AG04450 (cell line): ENCODE data around the gene LIN54. TPM values are rescaled to one million over a fixed set of nuclear protein-coding genes. Genes with fewer than 3 reads are reported as not detected.

ENCODE experiments used
- CTCF ChIA-PET: fragments of 300-600, 350-600 bp; formaldehyde crosslinking; extraction: SDS; loops from one replicate; lab custom pipeline; 2022; ENCODE audit warnings: antibody characterized with exemption, inconsistent platforms; lab: Charles Lee
- POLR2A ChIA-PET: fragments of 350-600 bp; formaldehyde crosslinking; extraction: SDS; loops from one replicate; lab custom pipeline; 2021; ENCODE audit warnings: antibody characterized with exemption, inconsistent platforms; lab: Yijun Ruan, JAX
- DNase-seq: peaks from one replicate; pipeline ENCODE4 v3.0.0-alpha.2; 2011; ENCODE audit warnings: low read depth, low spot score
- H3K27ac ChIP-seq: one replicate; pipeline ENCODE4 v1.5.1; 2012; ENCODE audit warnings: low read depth, low read length, control low read depth
- H3K27me3 ChIP-seq: one replicate; pipeline ENCODE4 v1.6.0; 2012; ENCODE audit warnings: low read length; ENCODE audit not compliant: control insufficient read depth, insufficient read depth
- H3K4me3 ChIP-seq: 2 replicates; pipeline ENCODE4 v1.5.1; 2011; ENCODE audit warnings: mild to moderate bottlenecking, low read depth, low read length, control low read depth
- H3K9me3 ChIP-seq: 2 replicates; pipeline ENCODE4 v1.5.1; 2012; ENCODE audit warnings: low read length; ENCODE audit not compliant: control insufficient read depth, insufficient read depth
- CTCF ChIP-seq: IDR thresholded peaks from 2 replicates; pipeline ENCODE4 v1.5.1; 2011; ENCODE audit warnings: low read depth, low read length, control low read depth, inconsistent platforms
- polyA plus RNA-seq: library from polyadenylated mRNA; depleted of rRNA; stranded (reverse); fragments of >200 nt; gene quantifications from 2 replicates; pipeline ENCODE4 v1.2.3, GENCODE V29; 2011

Gene LIN54
- polyA plus RNA-seq, 1 experiment, result 13.9 TPM

DNA sequence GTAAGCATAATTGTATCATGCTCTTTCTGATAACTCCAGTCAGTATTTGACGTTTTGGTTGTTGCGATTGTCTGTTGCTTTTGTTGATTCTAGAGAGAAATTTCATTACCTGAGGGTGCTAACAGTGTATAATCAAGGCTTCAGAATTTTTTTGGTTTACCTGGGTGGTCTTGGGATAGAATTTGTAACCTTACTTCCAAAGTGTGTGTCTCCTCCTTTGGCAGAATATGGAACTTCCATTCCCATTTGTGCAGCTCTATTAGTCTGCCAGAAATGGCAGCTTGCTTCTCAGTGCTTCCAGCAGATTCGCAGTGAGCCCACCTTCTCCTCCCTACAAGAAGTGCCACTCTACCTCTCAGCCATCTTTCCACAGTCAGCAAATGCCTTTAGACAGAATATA is 29.6 kb upstream of the LIN54 start:
- ChIA-PET POLR2A (no interaction called here), CTCF (interaction anchor here (0.9 to 1.0 kb wide), 2 partner anchors 18 to 220 kb away, joined by 3 to 4 read pairs; no protein-coding TSS in a partner anchor)
- H3K9me3 ChIP-seq, result no peaks in the 10 kb centered on the region
- no peaks in the 10 kb centered on the region for H3K27me3 ChIP-seq
- 0 out of 2 replicates have a peak, but pooled peaks have one; percentile 9 for TF ChIP-seq CTCF
- H3K27ac ChIP-seq, result no peak overlapping the region
- no peak for DNase-seq
- no peak overlapping the region for H3K4me3 ChIP-seq

- no peak for TF ChIP-seq CTCF
- ChIA-PET CTCF (interaction anchor here (0.5 to 2.9 kb wide), 7 partner anchors 20 to 245 kb away, joined by 3 to 17 read pairs (median 4); no protein-coding TSS in a partner anchor), POLR2A (interaction anchor here (1.2 kb wide), 1 partner anchor 247 kb away, joined by 4 read pairs; the partner anchor contains the start of gene COQ2)
- no peaks in the 10 kb centered on the region for H3K9me3 ChIP-seq
- DNase-seq, result no peak
- H3K27me3 ChIP-seq, result no peaks in the 10 kb centered on the region
- no peak overlapping the region for H3K4me3 ChIP-seq
- H3K27ac ChIP-seq, result no peak overlapping the region
Measured at GRCh38 chr4:83036991-83037665, 26.5 kb upstream of the LIN54 start.

DNA sequence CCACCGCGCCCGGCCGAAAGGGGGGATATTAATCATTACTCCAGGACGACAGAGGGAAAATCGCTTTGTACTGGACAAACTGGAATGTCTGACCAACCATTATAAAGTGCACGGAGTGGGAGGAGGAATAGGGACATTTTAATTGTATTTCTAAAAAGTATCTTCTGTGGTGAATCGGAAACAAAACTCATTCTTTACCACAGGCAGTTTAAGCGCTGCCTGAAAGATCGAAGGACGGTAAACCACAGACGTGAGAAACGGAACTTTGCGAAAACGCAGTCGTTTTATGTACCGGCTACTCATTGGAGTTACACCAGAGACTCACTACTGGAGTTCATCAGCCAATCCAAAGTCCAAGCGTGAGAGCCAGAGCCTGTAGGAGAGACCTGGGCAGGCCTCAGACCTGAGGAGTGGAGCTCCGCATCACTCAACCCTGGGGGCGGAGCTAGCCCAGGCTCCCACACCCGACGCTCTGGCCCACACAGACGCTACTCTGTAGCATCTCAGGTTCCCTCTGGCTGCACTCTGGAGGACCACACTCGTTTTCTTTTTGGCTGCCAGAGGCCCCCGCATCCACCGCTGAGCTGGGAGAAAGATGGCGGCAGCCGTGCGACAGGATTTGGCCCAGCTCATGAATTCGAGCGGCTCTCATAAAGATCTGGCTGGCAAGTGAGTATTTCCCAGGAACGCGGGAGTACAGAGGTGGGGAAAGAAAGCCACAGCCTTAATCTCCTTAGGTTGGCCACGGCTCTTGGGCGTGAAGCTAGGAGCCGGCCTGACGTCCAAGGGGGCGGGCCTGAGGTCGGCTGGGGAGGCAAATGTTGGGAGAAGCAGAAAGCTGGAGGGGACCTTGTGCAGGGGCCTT is 24.2 kb upstream of the LIN54 start, which contains the start of gene COPS4:
Gene COPS4 (plus strand): TSS at position 554 of the 865 bp plus-strand sequence. CDS start 42 bp downstream, at position 596.
- H3K4me3 ChIP-seq, result peak within 1 kb of the TSS; percentile 90
- CTCF ChIA-PET, result interaction anchor here (0.5 to 1.4 kb wide), 25 partner anchors 10 to 727 kb away, joined by 3 to 8 read pairs (median 4); partner anchors contain the start of gene LIN54
- TF ChIP-seq CTCF, result peak; percentile 59
- peak; percentile 99 for DNase-seq
- H3K9me3 ChIP-seq, result no peaks in the 10 kb centered on the region
- peaks cover 6% of the 10 kb centered on the region for H3K27me3 ChIP-seq
- POLR2A ChIA-PET, result interaction anchor here (0.5 to 1.3 kb wide), 20 partner anchors 10 to 675 kb away, joined by 3 to 33 read pairs (median 4); partner anchors contain the start of genes COQ2, HNRNPDL, LIN54 and SCD5
- peak within 1 kb of the TSS; percentile 92 for H3K27ac ChIP-seq

DNA sequence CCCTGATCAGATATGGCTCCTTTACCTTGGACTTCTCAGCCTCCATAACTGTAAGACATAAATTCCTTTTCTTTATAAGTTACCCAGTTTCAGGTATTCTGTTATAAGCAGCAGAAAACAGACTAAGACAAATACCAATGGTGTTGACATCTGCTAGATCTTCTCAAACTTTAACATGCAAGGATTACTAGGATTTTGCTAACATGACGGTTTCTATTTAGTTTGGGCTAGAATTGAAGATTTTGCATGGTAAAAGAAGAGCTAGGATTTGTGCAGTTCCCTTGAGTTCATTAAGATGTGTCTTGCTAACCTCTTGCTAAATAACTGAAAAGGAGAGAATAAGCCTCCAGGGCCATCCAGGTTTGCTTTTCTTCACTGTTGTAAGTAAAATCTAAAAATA is 19.1 kb upstream of the LIN54 start:
- POLR2A ChIA-PET, result no interaction called here
- Histone ChIP-seq H3K4me3 (no peak overlapping the region), H3K9me3 (peaks cover 12% of the 10 kb centered on the region), H3K27ac (no peak overlapping the region), H3K27me3 (peaks cover 9% of the 10 kb centered on the region)
- CTCF ChIA-PET, result no interaction called here
- DNase-seq, result no peak
- TF ChIP-seq CTCF, result no peak
